GM19452 (cell line): ENCODE data around the gene AGAP5.
"Not testable (repeated sequence)": the region's sequence is repeated elsewhere in the genome, so short reads cannot be mapped to it uniquely, and the experiment has no call there.

ENCODE experiments used
- ATAC-seq: cut with Tn5 transposase; IDR thresholded peaks from one replicate; pipeline ENCODE4 v1.9.1; 2021; ENCODE audit not compliant: unreplicated experiment

Gene AGAP5

GRCh38 chr10:73662705-73663104, 35.2 kb downstream of the AGAP5 start:
- not testable (repeated sequence) for ATAC-seq

- ATAC-seq, result no peak
Measured at GRCh38 chr10:73655990-73656298, 42.0 kb downstream of the AGAP5 start, which contains the start of gene SYNPO2L. SYNPO2L (minus strand) TSS chr10:73656029; CDS start chr10:73655922, 107 bp downstream.

GRCh38 chr10:73655257-73655989, 42.5 kb downstream of the AGAP5 start:
- ATAC-seq, result no peak

GRCh38 chr10:73653701-73654100, 44.2 kb downstream of the AGAP5 start:
- ATAC-seq, result no peak

GRCh38 chr10:73653195-73653594, 44.7 kb downstream of the AGAP5 start:
- no peak for ATAC-seq

- ATAC-seq, result no peak
Measured at GRCh38 chr10:73650537-73651331, 47.2 kb downstream of the AGAP5 start.

GRCh38 chr10:73649876-73650536, 47.9 kb downstream of the AGAP5 start:
- no peak for ATAC-seq

GRCh38 chr10:73648975-73649829, 48.7 kb downstream of the AGAP5 start:
- no peak for ATAC-seq

- no peak for ATAC-seq
Measured at GRCh38 chr10:73647875-73648651, 49.8 kb downstream of the AGAP5 start.

GRCh38 chr10:73647211-73647874, 50.6 kb downstream of the AGAP5 start:
- ATAC-seq, result no peak

- no peak for ATAC-seq
Measured at GRCh38 chr10:73646598-73647041, 51.3 kb downstream of the AGAP5 start.

- ATAC-seq, result no peak
Measured at GRCh38 chr10:73645251-73645650, 52.7 kb downstream of the AGAP5 start.

GRCh38 chr10:73644767-73645166, 53.1 kb downstream of the AGAP5 start:
- ATAC-seq, result no peak

GRCh38 chr10:73644015-73644743, 53.7 kb downstream of the AGAP5 start:
- no peak for ATAC-seq

GRCh38 chr10:73643362-73643761, 54.5 kb downstream of the AGAP5 start:
- no peak for ATAC-seq

- no peak for ATAC-seq
Measured at GRCh38 chr10:73641328-73642060, 56.4 kb downstream of the AGAP5 start, which contains the start of gene MYOZ1. MYOZ1 (minus strand) TSS chr10:73641474; CDS start chr10:73640017, 1,457 bp downstream.

GRCh38 chr10:73639286-73639685, 58.6 kb downstream of the AGAP5 start:
- ATAC-seq, result no peak

- no peak for ATAC-seq
Measured at GRCh38 chr10:73635781-73636180, 62.1 kb downstream of the AGAP5 start.
